ENCODE measurements around the gene PTP4A2.
A peak's percentile ranks its signal among the peaks of the same experiment; 100 is the strongest.
"Not testable (repeated sequence)": the region's sequence is repeated elsewhere in the genome, so short reads cannot be mapped to it uniquely, and the experiment has no call there.

Gene PTP4A2

GRCh38 chr1:31895474-31896198, 42.5 kb downstream of the PTP4A2 start:
- H3K4me3 Mint-ChIP-seq; DNase-seq (ENCODE audit: low spot score in 2 of 2); ATAC-seq; H3K9me3 Mint-ChIP-seq; H3K4me1 Mint-ChIP-seq; H3K27ac Mint-ChIP-seq; H3K36me3 Mint-ChIP-seq: not testable (repeated sequence)

- H3K27ac Mint-ChIP-seq, result peak overlapping the region; percentile 84
Measured at GRCh38 chr1:31891280-31891679, 46.9 kb downstream of the PTP4A2 start.

GRCh38 chr1:31888291-31888690, 49.9 kb downstream of the PTP4A2 start:
- ATAC-seq, result no peak
- Mint-ChIP-seq H3K4me3 (no peak overlapping the region), H3K9me3 (no peaks in the 10 kb centered on the region), H3K27ac (peak overlapping the region; percentile 95), H3K4me1 (peaks cover 27% of the 10 kb centered on the region), H3K36me3 (no peaks in the 10 kb centered on the region)
- DNase-seq (ENCODE audit: low spot score in 2 of 2), result no peak

More at GRCh38 chr1:31891280-31891679, 46.9 kb downstream of the PTP4A2 start:
- peak; percentile 96 for ATAC-seq
- no peaks in the 10 kb centered on the region for H3K9me3 Mint-ChIP-seq
- DNase-seq (ENCODE audit: low spot score in 2 of 2), result peak; percentile 18 to 80
- peaks cover 27% of the 10 kb centered on the region for H3K4me1 Mint-ChIP-seq
- peak overlapping the region; percentile 27 for H3K4me3 Mint-ChIP-seq
- H3K36me3 Mint-ChIP-seq, result no peaks in the 10 kb centered on the region

GRCh38 chr1:31886866-31887265, 51.3 kb downstream of the PTP4A2 start:
- H3K4me3 Mint-ChIP-seq, result no peak overlapping the region
- H3K9me3 Mint-ChIP-seq, result no peaks in the 10 kb centered on the region
- no peak overlapping the region for H3K27ac Mint-ChIP-seq
- DNase-seq (ENCODE audit: low spot score in 2 of 2), result no peak
- no peaks in the 10 kb centered on the region for H3K36me3 Mint-ChIP-seq
- peaks cover 27% of the 10 kb centered on the region for H3K4me1 Mint-ChIP-seq
- no peak for ATAC-seq

- Mint-ChIP-seq H3K4me1 (peaks cover 30% of the 10 kb centered on the region), H3K9me3 (no peaks in the 10 kb centered on the region), H3K4me3 (no peak overlapping the region), H3K36me3 (no peaks in the 10 kb centered on the region), H3K27ac (no peak overlapping the region)
- no peak for DNase-seq (ENCODE audit: low spot score in 2 of 2)
- no peak for ATAC-seq
Measured at GRCh38 chr1:31885851-31886250, 52.3 kb downstream of the PTP4A2 start.

- no peaks in the 10 kb centered on the region for H3K36me3 Mint-ChIP-seq
- DNase-seq (ENCODE audit: low spot score in 2 of 2), result no peak
- ATAC-seq, result no peak
- H3K27ac Mint-ChIP-seq, result peak overlapping the region; percentile 60
- no peak overlapping the region for H3K4me3 Mint-ChIP-seq
- H3K9me3 Mint-ChIP-seq, result no peaks in the 10 kb centered on the region
- H3K4me1 Mint-ChIP-seq, result peaks cover 13% of the 10 kb centered on the region
Measured at GRCh38 chr1:31883357-31883942, 54.7 kb downstream of the PTP4A2 start.

GRCh38 chr1:31881688-31882000, 56.5 kb downstream of the PTP4A2 start:
- Mint-ChIP-seq H3K36me3 (no peaks in the 10 kb centered on the region), H3K9me3 (no peaks in the 10 kb centered on the region), H3K4me1 (peaks cover 17% of the 10 kb centered on the region), H3K27ac (no peak overlapping the region), H3K4me3 (no peak overlapping the region)
- DNase-seq (ENCODE audit: low spot score in 2 of 2) (no peak), ATAC-seq (no peak)

GRCh38 chr1:31880957-31881687, 57.0 kb downstream of the PTP4A2 start:
- H3K4me3 Mint-ChIP-seq, result no peak overlapping the region
- DNase-seq (ENCODE audit: low spot score in 2 of 2), result no peak
- no peaks in the 10 kb centered on the region for H3K36me3 Mint-ChIP-seq
- peaks cover 22% of the 10 kb centered on the region for H3K4me1 Mint-ChIP-seq
- ATAC-seq, result no peak
- H3K27ac Mint-ChIP-seq, result no peak overlapping the region
- no peaks in the 10 kb centered on the region for H3K9me3 Mint-ChIP-seq

GRCh38 chr1:31879981-31880608, 58.1 kb downstream of the PTP4A2 start:
- no peak for DNase-seq (ENCODE audit: low spot score in 2 of 2)
- no peak overlapping the region for H3K27ac Mint-ChIP-seq
- no peaks in the 10 kb centered on the region for H3K9me3 Mint-ChIP-seq
- H3K4me1 Mint-ChIP-seq, result peaks cover 22% of the 10 kb centered on the region
- H3K4me3 Mint-ChIP-seq, result no peak overlapping the region
- ATAC-seq, result peak; percentile 21
- no peaks in the 10 kb centered on the region for H3K36me3 Mint-ChIP-seq

GRCh38 chr1:31878058-31878457, 60.1 kb downstream of the PTP4A2 start:
- no peak overlapping the region for H3K4me3 Mint-ChIP-seq
- no peak for DNase-seq (ENCODE audit: low spot score in 2 of 2)
- peak overlapping the region; percentile 45 for H3K27ac Mint-ChIP-seq
- H3K36me3 Mint-ChIP-seq, result no peaks in the 10 kb centered on the region
- no peak for ATAC-seq
- H3K9me3 Mint-ChIP-seq, result no peaks in the 10 kb centered on the region
- H3K4me1 Mint-ChIP-seq, result peaks cover 25% of the 10 kb centered on the region

GRCh38 chr1:31877544-31877943, 60.6 kb downstream of the PTP4A2 start:
- no peak for ATAC-seq
- Mint-ChIP-seq H3K9me3 (no peaks in the 10 kb centered on the region), H3K4me1 (peaks cover 30% of the 10 kb centered on the region), H3K27ac (no peak overlapping the region), H3K36me3 (no peaks in the 10 kb centered on the region), H3K4me3 (no peak overlapping the region)
- no peak for DNase-seq (ENCODE audit: low spot score in 2 of 2)

- peaks cover 29% of the 10 kb centered on the region for H3K4me1 Mint-ChIP-seq
- no peak for ATAC-seq
- H3K36me3 Mint-ChIP-seq, result no peaks in the 10 kb centered on the region
- no peak overlapping the region for H3K27ac Mint-ChIP-seq
- no peaks in the 10 kb centered on the region for H3K9me3 Mint-ChIP-seq
- DNase-seq (ENCODE audit: low spot score in 2 of 2), result no peak
- H3K4me3 Mint-ChIP-seq, result no peak overlapping the region
Measured at GRCh38 chr1:31875636-31876236, 62.4 kb downstream of the PTP4A2 start.

GRCh38 chr1:31874942-31875341, 63.2 kb downstream of the PTP4A2 start:
- no peak for ATAC-seq
- no peak for DNase-seq (ENCODE audit: low spot score in 2 of 2)
- Mint-ChIP-seq H3K9me3 (no peaks in the 10 kb centered on the region), H3K4me3 (no peak overlapping the region), H3K4me1 (peaks cover 23% of the 10 kb centered on the region), H3K27ac (peak overlapping the region; percentile 8), H3K36me3 (no peaks in the 10 kb centered on the region)

- ATAC-seq, result peak; percentile 83
- H3K36me3 Mint-ChIP-seq, result no peaks in the 10 kb centered on the region
- DNase-seq (ENCODE audit: low spot score in 2 of 2), result no peak
- H3K4me1 Mint-ChIP-seq, result peaks cover 35% of the 10 kb centered on the region
- peak overlapping the region; percentile 16 for H3K27ac Mint-ChIP-seq
- H3K4me3 Mint-ChIP-seq, result peak overlapping the region; percentile 13
- no peaks in the 10 kb centered on the region for H3K9me3 Mint-ChIP-seq
Measured at GRCh38 chr1:31872658-31873636, 65.2 kb downstream of the PTP4A2 start.
